Neural progenitor cell (in vitro differentiated cells): ENCODE measurements around the gene FLVCR1. TPM values are rescaled to one million over a fixed set of nuclear protein-coding genes. Genes with fewer than 3 reads are reported as not detected.
"Not testable (repeated sequence)": the region's sequence is repeated elsewhere in the genome, so short reads cannot be mapped to it uniquely, and the experiment has no call there.

ENCODE experiments used
- DNase-seq: peaks from one replicate; pipeline ENCODE4 v3.0.0-alpha.2; 2016; ENCODE audit warnings: low spot score
- H2AFZ ChIP-seq: fragments of 200-600 bp; sonication (generic); replicated peaks from 2 replicates; pipeline ENCODE4 v1.6.1; 2016; ENCODE audit warnings: antibody characterized with exemption
- H3F3A ChIP-seq: fragments of 200-600 bp; sonication (generic); 2 replicates; pipeline ENCODE4 v1.6.1; 2016; ENCODE audit warnings: antibody characterized with exemption, low read depth
- H3K27ac ChIP-seq: fragments of 200-600 bp; sonication (generic); 2 replicates; pipeline ENCODE4 v1.5.1; 2016; ENCODE audit warnings: mild to moderate bottlenecking
- H3K27me3 ChIP-seq: fragments of 200-600 bp; sonication (generic); 2 replicates; pipeline ENCODE4 v1.6.1; 2016; ENCODE audit warnings: mild to moderate bottlenecking, moderate library complexity
- H3K36me3 ChIP-seq: fragments of 200-600 bp; sonication (generic); 2 replicates; pipeline ENCODE4 v1.5.1; 2016
- H3K4me1 ChIP-seq: fragments of 200-600 bp; sonication (generic); 2 replicates; pipeline ENCODE4 v1.6.1; 2016; ENCODE audit warnings: mixed run types
- H3K4me2 ChIP-seq: fragments of 200-600 bp; sonication (generic); 2 replicates; pipeline ENCODE4 v1.6.1; 2016
- H3K4me3 ChIP-seq: fragments of 200-600 bp; sonication (generic); 2 replicates; pipeline ENCODE4 v1.5.1; 2016
- H3K79me2 ChIP-seq: fragments of 200-600 bp; sonication (generic); 2 replicates; pipeline ENCODE4 v1.6.1; 2016; ENCODE audit warnings: low read depth
- H3K9ac ChIP-seq: fragments of 200-600 bp; sonication (generic); 2 replicates; pipeline ENCODE4 v1.6.1; 2016
- H3K9me3 ChIP-seq: fragments of 200-600 bp; sonication (generic); 2 replicates; pipeline ENCODE4 v1.5.1; 2016; ENCODE audit warnings: low read depth
- H4K20me1 ChIP-seq: fragments of 200-600 bp; sonication (generic); 2 replicates; pipeline ENCODE4 v1.6.1; 2016; ENCODE audit warnings: low read depth
- H3K27ac Mint-ChIP-seq: 3 replicates; pipeline ENCODE4 v1.8.0; 2021; ENCODE audit warnings: mixed read lengths
- H3K27me3 Mint-ChIP-seq: 2 replicates; pipeline ENCODE4 v1.8.0; 2022; ENCODE audit warnings: low read depth, mild to moderate bottlenecking, inconsistent platforms, moderate library complexity, mixed read lengths; ENCODE audit not compliant: insufficient read depth
- H3K36me3 Mint-ChIP-seq: 3 replicates; pipeline ENCODE4 v1.8.0; 2021; ENCODE audit warnings: mixed read lengths
- H3K4me1 Mint-ChIP-seq: 3 replicates; pipeline ENCODE4 v1.8.0; 2021; ENCODE audit warnings: mixed read lengths
- H3K4me3 Mint-ChIP-seq: 3 replicates; pipeline ENCODE4 v1.8.0; 2021; ENCODE audit warnings: mild to moderate bottlenecking, moderate library complexity, mixed read lengths
- H3K9me3 Mint-ChIP-seq: 3 replicates; pipeline ENCODE4 v1.8.0; 2020; ENCODE audit warnings: mixed read lengths
- CTCF ChIP-seq: fragments of 200-600 bp; sonication (generic); IDR thresholded peaks from 2 replicates; pipeline ENCODE4 v1.5.1; 2017; ENCODE audit warnings: antibody characterized with exemption, mild to moderate bottlenecking
- EZH2 ChIP-seq: fragments of 200-600 bp; sonication (generic); IDR thresholded peaks from 2 replicates; pipeline ENCODE4 v1.6.1; 2017; ENCODE audit warnings: antibody characterized with exemption, mild to moderate bottlenecking, moderate library complexity
- EZH2phosphoT487 ChIP-seq: fragments of 200-600 bp; sonication (generic); IDR thresholded peaks from 2 replicates; pipeline ENCODE4 v1.6.1; 2017; ENCODE audit warnings: antibody characterized with exemption
- total RNA-seq: library from RNA; depleted of rRNA; stranded (reverse); fragments of >200 nt; gene quantifications from 2 replicates; pipeline ENCODE4 v1.2.3, GENCODE V29; 2015; ENCODE audit warnings: low replicate concordance

The FLVCR1 gene
- total RNA-seq, 1 donor from 2014 or later, result 33.2 TPM

GRCh38 chr1:212914110-212914509, 56.0 kb downstream of the FLVCR1 start:
- peaks cover 26% of the 10 kb centered on the region for H3K4me1 Mint-ChIP-seq
- H3K4me3 Mint-ChIP-seq, result peak overlapping the region; percentile 11
- not testable (repeated sequence) for H3K9me3 ChIP-seq, H3K79me2 ChIP-seq, H3K36me3 Mint-ChIP-seq, DNase-seq, H3K4me3 ChIP-seq, H3K9me3 Mint-ChIP-seq, H3K9ac ChIP-seq, H3K27ac Mint-ChIP-seq, H3K36me3 ChIP-seq, H2AFZ ChIP-seq, H3K27ac ChIP-seq, H3K4me2 ChIP-seq, H4K20me1 ChIP-seq
- H3K27me3 Mint-ChIP-seq, result peaks cover 23% of the 10 kb centered on the region
- Histone ChIP-seq H3K27me3 (peaks cover 51% of the 10 kb centered on the region), H3K4me1 (peaks cover 16% of the 10 kb centered on the region), H3F3A (peaks cover 22% of the 10 kb centered on the region)

GRCh38 chr1:212914789-212915188, 56.7 kb downstream of the FLVCR1 start:
- Histone ChIP-seq H3K79me2 (no peaks in the 10 kb centered on the region), H3K9me3 (no peaks in the 10 kb centered on the region), H3K27me3 (peaks cover 44% of the 10 kb centered on the region), H3K27ac (no peak overlapping the region), H3K4me2 (peak overlapping the region; percentile 23), H2AFZ (peak overlapping the region; percentile 48), H3K36me3 (no peaks in the 10 kb centered on the region), H3K9ac (no peak overlapping the region), H4K20me1 (no peaks in the 10 kb centered on the region), H3K4me3 (no peak overlapping the region), H3F3A (peaks cover 22% of the 10 kb centered on the region), H3K4me1 (peaks cover 16% of the 10 kb centered on the region)
- TF ChIP-seq EZH2phosphoT487 (no peak), EZH2 (no peak), CTCF (no peak)
- peak; percentile 37 for DNase-seq
- peaks cover 1% of the 10 kb centered on the region for H3K36me3 Mint-ChIP-seq
- H3K27me3 Mint-ChIP-seq, result peaks cover 25% of the 10 kb centered on the region
- H3K27ac Mint-ChIP-seq, result peak overlapping the region; percentile 2
- H3K4me1 Mint-ChIP-seq, result peaks cover 26% of the 10 kb centered on the region
- H3K9me3 Mint-ChIP-seq, result no peaks in the 10 kb centered on the region
- H3K4me3 Mint-ChIP-seq, result no peak overlapping the region

GRCh38 chr1:212915245-212916091, 57.4 kb downstream of the FLVCR1 start:
- no peak overlapping the region for H3K4me3 Mint-ChIP-seq
- H3K27me3 Mint-ChIP-seq, result peaks cover 23% of the 10 kb centered on the region
- H3K9me3 Mint-ChIP-seq, result no peaks in the 10 kb centered on the region
- H3F3A ChIP-seq, result peaks cover 22% of the 10 kb centered on the region
- H2AFZ ChIP-seq, result peak overlapping the region; percentile 48
- peaks cover 38% of the 10 kb centered on the region for H3K27me3 ChIP-seq
- peaks cover 1% of the 10 kb centered on the region for H3K36me3 Mint-ChIP-seq
- no peaks in the 10 kb centered on the region for H4K20me1 ChIP-seq
- no peak overlapping the region for H3K4me3 ChIP-seq
- H3K4me2 ChIP-seq, result peak overlapping the region; percentile 23
- no peaks in the 10 kb centered on the region for H3K9me3 ChIP-seq
- peak overlapping the region; percentile 2 for H3K27ac Mint-ChIP-seq
- no peak overlapping the region for H3K27ac ChIP-seq
- H3K79me2 ChIP-seq, result no peaks in the 10 kb centered on the region
- H3K36me3 ChIP-seq, result no peaks in the 10 kb centered on the region
- H3K9ac ChIP-seq, result no peak overlapping the region
- TF ChIP-seq CTCF (peak; percentile 51), EZH2 (no peak), EZH2phosphoT487 (no peak)
- H3K4me1 ChIP-seq, result peaks cover 16% of the 10 kb centered on the region
- peak; percentile 36 for DNase-seq
- peaks cover 26% of the 10 kb centered on the region for H3K4me1 Mint-ChIP-seq

GRCh38 chr1:212916481-212917133, 58.5 kb downstream of the FLVCR1 start:
- no peaks in the 10 kb centered on the region for H3K9me3 ChIP-seq
- no peaks in the 10 kb centered on the region for H4K20me1 ChIP-seq
- peak overlapping the region; percentile 24 for H3K4me3 Mint-ChIP-seq
- no peak overlapping the region for H3K4me3 ChIP-seq
- H3K36me3 Mint-ChIP-seq, result peaks cover 1% of the 10 kb centered on the region
- DNase-seq, result peak; percentile 58
- peak overlapping the region; percentile 53 for H3K4me2 ChIP-seq
- no peak overlapping the region for H3K9ac ChIP-seq
- H3K27me3 Mint-ChIP-seq, result peaks cover 26% of the 10 kb centered on the region
- H3K4me1 Mint-ChIP-seq, result peaks cover 26% of the 10 kb centered on the region
- H3K36me3 ChIP-seq, result no peaks in the 10 kb centered on the region
- peaks cover 30% of the 10 kb centered on the region for H3K27me3 ChIP-seq
- peak overlapping the region; percentile 93 for H3K27ac Mint-ChIP-seq
- H3K4me1 ChIP-seq, result peaks cover 16% of the 10 kb centered on the region
- no peak for TF ChIP-seq EZH2
- peak; percentile 12 for TF ChIP-seq CTCF
- no peak for TF ChIP-seq EZH2phosphoT487
- H3K27ac ChIP-seq, result no peak overlapping the region
- H3F3A ChIP-seq, result peaks cover 22% of the 10 kb centered on the region
- no peaks in the 10 kb centered on the region for H3K9me3 Mint-ChIP-seq
- H2AFZ ChIP-seq, result peak overlapping the region; percentile 99
- H3K79me2 ChIP-seq, result no peaks in the 10 kb centered on the region
